Heart left ventricle (tissue), 13 donors: Measurements from ENCODE around the gene ACR.
"Not testable (repeated sequence)": the region's sequence is repeated elsewhere in the genome, so short reads cannot be mapped to it uniquely, and the experiment has no call there.

Source experiments
- POLR2A ChIP-seq, 2 donors: fragments of 450-650 bp; IDR thresholded peaks; one replicate each; pipeline ENCODE4 v1.6.1; 2017; ENCODE audit warnings: antibody characterized with exemption in 2 of 2, mild to moderate bottlenecking in 2 of 2, moderate library complexity in 2 of 2
- TF ChIP-seq, protein P1 (sequence below), 12 donors: fragments of 200-600 bp; sonication (generic) in 4 of 12; IDR thresholded peaks; one replicate each; pipeline versions ENCODE4 v1.5.0 to v1.8.0; 2018 to 2022; ENCODE audit warnings: antibody characterized with exemption in 12 of 12, mild to moderate bottlenecking in 5 of 12
- donor health status: ischemic (EF 13 %, LVEDD 7.1; RV severe dilation, severe dysfunction).
- donor health status: DM: no; HTN: yes; CAD: no.
- donor health status: DM: no; HTN: no; CAD: no.
- donor health status: ischemic (EF 25% LVEDD 6.9; RV normal size, moderate dysfunction).
- donor health status: ischemic (EF 25% LVEDD 5.7; RV mildly dilated, moderate dysfunction).
- donor health status: ischemic (EF 35%, LVEDD 5.7; RV mildly dilated, moderate dysfunction).
- donor health status: nonischemic (EF 11% LVEDD 7.7; RV severe dilation, severe dysfunction).
- donor health status: DM: yes; HTN: yes; CAD: no.
- donor health status: PGD.
- donor health status: ischemic (EF 29% LVEDD 5.4; RV normal size, mild dysfunction).
- donor health status: nonischemic (EF 23%, LVEDD 6.1; RV moderate dilation, normal function).

DNA sequence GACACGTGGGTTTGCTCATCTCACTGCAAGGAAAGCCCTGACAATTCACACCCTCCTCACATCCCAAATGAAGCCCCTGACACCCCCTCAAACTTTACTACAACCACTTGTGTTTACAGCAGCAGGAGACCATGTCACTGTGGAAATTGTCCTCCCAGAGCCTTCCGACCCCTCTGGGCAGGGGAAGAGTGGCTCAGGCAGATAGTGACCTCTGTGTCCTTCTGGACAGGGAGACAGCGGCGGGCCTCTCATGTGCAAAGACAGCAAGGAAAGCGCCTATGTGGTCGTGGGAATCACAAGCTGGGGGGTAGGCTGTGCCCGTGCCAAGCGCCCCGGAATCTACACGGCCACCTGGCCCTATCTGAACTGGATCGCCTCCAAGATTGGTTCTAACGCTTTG is 6.4 kb downstream of the ACR start:
- TF ChIP-seq, protein P1, sequence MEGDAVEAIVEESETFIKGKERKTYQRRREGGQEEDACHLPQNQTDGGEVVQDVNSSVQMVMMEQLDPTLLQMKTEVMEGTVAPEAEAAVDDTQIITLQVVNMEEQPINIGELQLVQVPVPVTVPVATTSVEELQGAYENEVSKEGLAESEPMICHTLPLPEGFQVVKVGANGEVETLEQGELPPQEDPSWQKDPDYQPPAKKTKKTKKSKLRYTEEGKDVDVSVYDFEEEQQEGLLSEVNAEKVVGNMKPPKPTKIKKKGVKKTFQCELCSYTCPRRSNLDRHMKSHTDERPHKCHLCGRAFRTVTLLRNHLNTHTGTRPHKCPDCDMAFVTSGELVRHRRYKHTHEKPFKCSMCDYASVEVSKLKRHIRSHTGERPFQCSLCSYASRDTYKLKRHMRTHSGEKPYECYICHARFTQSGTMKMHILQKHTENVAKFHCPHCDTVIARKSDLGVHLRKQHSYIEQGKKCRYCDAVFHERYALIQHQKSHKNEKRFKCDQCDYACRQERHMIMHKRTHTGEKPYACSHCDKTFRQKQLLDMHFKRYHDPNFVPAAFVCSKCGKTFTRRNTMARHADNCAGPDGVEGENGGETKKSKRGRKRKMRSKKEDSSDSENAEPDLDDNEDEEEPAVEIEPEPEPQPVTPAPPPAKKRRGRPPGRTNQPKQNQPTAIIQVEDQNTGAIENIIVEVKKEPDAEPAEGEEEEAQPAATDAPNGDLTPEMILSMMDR (IDR thresholded peaks at IDR 0.05) = not testable (repeated sequence)
- not testable (repeated sequence) for TF ChIP-seq POLR2A (IDR thresholded peaks at IDR 0.05)
